Testis (tissue), 3 donors: ENCODE data around the gene SLC25A21. TPM values are rescaled to one million over a fixed set of nuclear protein-coding genes. Genes with fewer than 3 reads are reported as not detected.

Experiments used
- DNase-seq: peaks from one replicate; pipeline ENCODE4 v3.0.0-alpha.2; 2019
- H3K27ac ChIP-seq, 2 donors: fragments of 200-600 bp; sonication (generic); one replicate each; pipeline ENCODE4 v1.5.1; 2019
- H3K27me3 ChIP-seq: fragments of 200-600 bp; sonication (generic); one replicate; pipeline ENCODE4 v1.5.1; 2019
- H3K36me3 ChIP-seq: fragments of 200-600 bp; sonication (generic); one replicate; pipeline ENCODE4 v1.5.1; 2017; ENCODE audit warnings: low read depth; ENCODE audit errors: missing control alignments
- H3K4me1 ChIP-seq: fragments of 200-600 bp; sonication (generic); one replicate; pipeline ENCODE4 v1.5.1; 2019
- H3K4me3 ChIP-seq, 2 donors: fragments of 200-600 bp; sonication (generic); one replicate each; pipeline ENCODE4 v1.5.1; 2017 to 2019
- H3K9me3 ChIP-seq: fragments of 200-600 bp; sonication (generic); one replicate; pipeline ENCODE4 v1.5.1; 2017
- CTCF ChIP-seq, 3 experiments: fragments of 450-650 bp in 2 of 3; fragments of 200-600 bp in 1 of 3; sonication (generic) in 1 of 3; IDR thresholded peaks; one replicate each; pipeline ENCODE4 v1.5.1; 2016 to 2019; ENCODE audit warnings: antibody characterized with exemption in 3 of 3, mild to moderate bottlenecking in 2 of 3, moderate library complexity in 1 of 3
- POLR2A ChIP-seq: fragments of 450-650 bp; IDR thresholded peaks from one replicate; pipeline ENCODE4 v1.6.1; 2017; ENCODE audit warnings: antibody characterized with exemption, mild to moderate bottlenecking, moderate library complexity
- WGBS, 2 donors: methylation state at CpG; one replicate each; pipeline ENCODE4 v1.1.5; 2018; 5-methylcytosine and 5-hydroxymethylcytosine counted together
- intact Hi-C: fragments of 100-400 bp; cut with DNase I; formaldehyde crosslinking; loops from one replicate; pipeline ENCODE4 v1.15.1; 2023; ENCODE audit warnings: low total_unique reads
- polyA plus RNA-seq: library from polyadenylated mRNA; stranded (reverse); fragments of 350-450 nt; fragmentation: Illumina TruSeq; extraction: RNeasy Lipid Tissue Mini Kit (QIAGEN cat#74804); gene quantifications from one replicate; pipeline ENCODE4 v1.2.3, GENCODE V29; 2014; ENCODE audit warnings: low read depth, low replicate concordance; ENCODE audit not compliant: insufficient read depth
- total RNA-seq, 2 donors: library from RNA; depleted of rRNA; stranded (reverse); fragments of >200 nt; gene quantifications; one replicate each; pipeline ENCODE4 v1.2.3, GENCODE V29; 2016

Gene SLC25A21
- total and polyA plus RNA-seq, 3 donors from 2014 or later, result 4.4 to 16.0 (median 13.6) TPM

DNA sequence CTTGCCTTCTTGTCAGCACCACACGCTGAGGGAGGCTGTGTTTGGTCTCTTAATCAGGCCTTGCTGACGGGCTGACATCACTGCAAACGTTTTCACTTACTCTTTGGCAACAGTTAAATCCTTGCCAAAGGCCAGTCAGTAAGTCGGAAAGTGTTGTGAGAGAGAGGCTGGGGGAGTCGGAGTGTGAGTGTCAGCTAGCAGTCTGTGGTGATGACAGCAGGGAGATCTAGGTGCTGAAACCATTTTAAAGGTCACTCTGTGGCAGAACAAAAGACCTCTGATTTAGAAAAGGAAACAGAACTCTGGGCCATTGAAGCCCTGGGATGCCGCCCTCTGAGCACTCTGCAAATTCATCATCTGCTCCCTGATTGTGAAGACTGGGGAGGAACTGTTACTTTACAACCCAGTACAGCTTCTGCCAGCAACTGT, 367.3 kb downstream of the SLC25A21 start:
- Histone ChIP-seq H3K9me3 (no peaks in the 10 kb centered on the region), H3K36me3 (no peaks in the 10 kb centered on the region), H3K4me3 (no peak overlapping the region), H3K4me1 (no peaks in the 10 kb centered on the region), H3K27ac (no peak overlapping the region), H3K27me3 (no peaks in the 10 kb centered on the region)
- TF ChIP-seq CTCF (IDR thresholded peaks at IDR 0.05), result no peak
- no peak for TF ChIP-seq POLR2A
- peak; percentile 38 for DNase-seq
- intact Hi-C loops, result no loop called here
- 33 to 40% methylated on average over 6 of the region's 6 CpGs for WGBS, 2 donors

GRCh38 chr14:36797634-36798033, 374.8 kb downstream of the SLC25A21 start:
- no peaks in the 10 kb centered on the region for H3K4me1 ChIP-seq
- no peak overlapping the region for H3K27ac ChIP-seq
- no peaks in the 10 kb centered on the region for H3K9me3 ChIP-seq
- WGBS, 2 donors, result 64 to 67% methylated on average over 1 of the region's 1 CpG
- no peak for DNase-seq
- no peak overlapping the region for H3K4me3 ChIP-seq
- no peaks in the 10 kb centered on the region for H3K36me3 ChIP-seq
- no peak for TF ChIP-seq POLR2A
- TF ChIP-seq CTCF (IDR thresholded peaks at IDR 0.05), result no peak
- H3K27me3 ChIP-seq, result no peaks in the 10 kb centered on the region
- intact Hi-C loops, result no loop called here

DNA sequence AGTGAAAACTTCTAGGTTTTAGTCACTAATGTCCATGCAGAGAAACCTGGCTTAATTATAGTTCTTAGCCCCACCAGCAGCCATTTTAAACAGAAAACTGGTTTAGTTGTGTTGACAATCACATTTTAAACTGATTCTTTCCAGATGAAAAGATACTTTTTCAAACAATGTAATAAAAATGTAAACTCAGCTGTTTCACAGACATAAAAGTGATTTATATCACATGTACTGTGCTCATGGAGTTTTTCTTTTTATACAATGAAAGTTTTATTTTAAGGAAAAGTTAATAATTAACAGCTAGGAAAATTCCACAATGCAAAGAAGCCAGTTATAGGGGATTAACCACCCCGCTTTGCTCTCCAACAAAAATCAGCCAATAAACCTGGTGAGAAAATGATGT, 381.0 kb downstream of the SLC25A21 start:
- H3K9me3 ChIP-seq, result no peaks in the 10 kb centered on the region
- DNase-seq, result no peak
- intact Hi-C loops, result no loop called here
- H3K36me3 ChIP-seq, result no peaks in the 10 kb centered on the region
- no peak overlapping the region for H3K27ac ChIP-seq
- H3K27me3 ChIP-seq, result no peaks in the 10 kb centered on the region
- no peak overlapping the region for H3K4me3 ChIP-seq
- WGBS, 2 donors, result 81 to 91% methylated on average over 1 of the region's 1 CpG
- no peaks in the 10 kb centered on the region for H3K4me1 ChIP-seq
- TF ChIP-seq CTCF (IDR thresholded peaks at IDR 0.05), result no peak
- no peak for TF ChIP-seq POLR2A

GRCh38 chr14:36785511-36785910, 386.9 kb downstream of the SLC25A21 start:
- H3K9me3 ChIP-seq, result no peaks in the 10 kb centered on the region
- no peaks in the 10 kb centered on the region for H3K4me1 ChIP-seq
- H3K27ac ChIP-seq, result no peak overlapping the region
- H3K27me3 ChIP-seq, result no peaks in the 10 kb centered on the region
- H3K36me3 ChIP-seq, result no peaks in the 10 kb centered on the region
- DNase-seq, result no peak
- TF ChIP-seq CTCF (IDR thresholded peaks at IDR 0.05) (no peak), POLR2A (no peak)
- H3K4me3 ChIP-seq, result no peak overlapping the region
- intact Hi-C loops, result no loop called here
- 95 to 97% methylated on average over 1 of the region's 1 CpG for WGBS, 2 donors

GRCh38 chr14:36784541-36784940, 387.9 kb downstream of the SLC25A21 start:
- intact Hi-C loops, result no loop called here
- Histone ChIP-seq H3K27ac (no peak overlapping the region), H3K36me3 (no peaks in the 10 kb centered on the region), H3K4me1 (no peaks in the 10 kb centered on the region), H3K9me3 (no peaks in the 10 kb centered on the region), H3K27me3 (no peaks in the 10 kb centered on the region), H3K4me3 (no peak overlapping the region)
- TF ChIP-seq CTCF (IDR thresholded peaks at IDR 0.05) (no peak), POLR2A (no peak)
- WGBS, 2 donors, result 89 to 97% methylated on average over 1 of the region's 1 CpG
- no peak for DNase-seq
